HG02610 (cell line): ENCODE data around the gene KLK12.
"Not testable (repeated sequence)": the region's sequence is repeated elsewhere in the genome, so short reads cannot be mapped to it uniquely, and the experiment has no call there.

Source experiments
- ATAC-seq: cut with Tn5 transposase; IDR thresholded peaks from one replicate; pipeline ENCODE4 v1.9.1; 2021; ENCODE audit warnings: mild to moderate bottlenecking, moderate library complexity; ENCODE audit not compliant: unreplicated experiment

The KLK12 gene

DNA sequence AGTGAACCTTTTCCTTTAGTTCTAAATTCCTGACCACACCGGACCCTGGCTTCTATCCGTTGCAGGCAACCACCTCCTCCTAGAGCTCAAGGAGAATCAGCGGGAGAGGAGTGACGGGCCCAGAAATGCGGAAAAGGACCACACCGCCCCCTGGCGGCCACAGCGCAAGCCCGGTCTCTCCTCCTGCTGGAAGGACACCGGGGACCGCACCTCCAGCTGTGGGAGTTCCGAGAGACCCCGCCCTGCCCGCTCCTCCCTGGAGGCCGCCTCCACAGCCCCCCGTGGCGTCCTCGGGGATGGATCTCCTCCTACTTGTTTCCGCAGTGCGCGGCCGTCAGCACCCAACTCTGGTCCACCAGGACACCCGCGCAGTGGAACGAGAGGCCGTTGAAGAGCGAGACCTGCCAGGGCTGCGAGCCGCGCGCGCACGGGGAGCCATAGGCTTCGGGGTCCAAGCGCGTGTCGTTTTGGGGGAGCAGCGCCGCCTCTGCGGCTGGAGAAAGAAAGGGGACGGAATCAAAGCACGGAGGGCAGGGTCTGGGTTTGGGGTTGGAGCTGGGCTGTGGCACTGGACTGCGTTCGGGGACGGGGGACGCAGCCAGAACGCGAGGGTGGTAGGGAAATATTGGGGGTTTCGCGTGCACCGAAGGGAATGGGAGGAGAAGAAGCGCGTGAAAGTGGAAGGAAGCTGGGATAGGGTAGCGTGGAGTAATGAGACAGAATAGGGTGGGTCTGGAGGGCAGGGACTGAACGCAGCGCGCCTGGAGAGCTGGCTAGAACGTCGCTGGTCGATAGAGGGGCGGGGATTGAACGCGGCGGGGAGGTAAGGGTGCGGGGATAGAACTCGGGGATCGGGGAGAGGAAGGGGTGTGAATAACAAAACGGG is 17.8 kb downstream of the KLK12 start:
- no peak for ATAC-seq

DNA sequence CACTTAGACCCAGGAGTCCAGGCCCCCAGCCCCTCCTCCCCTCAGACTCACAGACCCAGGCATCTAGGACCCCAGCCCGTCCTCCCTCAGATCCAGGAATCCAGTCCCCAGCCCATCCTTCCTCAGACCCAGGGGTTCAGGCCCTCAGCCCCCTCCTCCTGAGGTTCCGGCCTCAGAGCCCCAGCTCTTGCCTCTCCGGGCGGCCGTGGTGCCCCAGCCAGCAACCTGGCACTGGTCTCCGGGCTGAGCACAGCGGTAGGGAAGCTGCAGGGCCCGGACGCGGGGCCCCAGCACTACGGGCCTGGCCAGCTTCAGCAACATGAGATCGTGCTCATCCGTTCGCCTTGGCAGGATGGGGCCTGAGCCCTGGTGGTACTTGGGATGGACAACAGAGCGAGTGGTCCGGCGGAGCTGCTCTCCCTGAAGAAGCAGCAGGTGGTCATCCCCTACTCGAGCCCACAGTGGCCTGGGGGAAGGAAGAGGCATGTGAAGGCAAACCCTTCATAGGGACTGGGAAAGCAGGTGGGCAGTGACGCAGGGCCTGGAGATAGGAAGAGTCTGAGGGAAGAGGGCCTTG is 19.0 kb downstream of the KLK12 start:
- ATAC-seq: no peak

DNA sequence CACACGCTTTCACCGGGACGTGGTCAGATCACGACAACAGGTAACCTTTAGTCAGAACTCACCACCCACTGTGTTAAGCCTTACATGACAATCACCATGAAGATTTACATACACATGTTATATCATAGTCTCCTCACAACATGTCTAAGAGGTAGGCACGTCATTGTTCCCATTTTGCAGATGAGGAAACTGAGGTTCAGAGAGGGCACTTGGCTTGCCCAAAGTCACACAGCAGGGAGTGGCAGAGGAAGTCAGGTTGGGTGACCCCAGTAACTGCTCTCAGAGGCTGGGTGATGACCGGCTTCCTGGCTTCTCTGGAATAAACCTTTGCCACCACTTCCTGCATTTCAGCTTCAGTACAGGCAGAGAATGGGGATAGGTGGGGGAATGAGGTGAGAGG is 20.6 kb downstream of the KLK12 start:
- no peak for ATAC-seq

DNA sequence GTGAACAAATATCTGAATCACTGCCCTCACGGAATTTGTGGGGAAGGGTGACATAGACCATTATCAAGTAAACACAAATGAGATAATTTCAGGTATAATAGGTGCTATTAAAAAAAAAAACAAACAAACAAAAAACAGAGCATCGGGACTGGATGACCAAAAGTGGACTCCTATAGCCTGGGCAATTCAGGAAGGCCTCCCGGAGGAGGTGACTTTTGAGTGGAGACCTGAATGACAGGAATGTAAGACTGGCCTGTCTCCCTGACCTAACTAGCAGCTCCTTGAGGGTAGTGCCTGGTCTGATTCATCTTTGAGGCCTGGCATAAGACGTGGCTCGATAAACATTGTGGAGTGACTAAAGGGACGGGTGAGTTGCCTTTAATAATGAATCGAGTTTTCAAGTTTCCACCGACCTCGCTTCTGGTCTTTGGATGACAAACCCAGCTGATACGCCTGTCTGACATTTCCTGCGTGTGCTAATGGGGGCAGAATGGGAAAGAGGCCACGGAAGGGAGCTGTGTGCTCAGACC is 22.1 kb downstream of the KLK12 start:
- ATAC-seq: no peak

DNA sequence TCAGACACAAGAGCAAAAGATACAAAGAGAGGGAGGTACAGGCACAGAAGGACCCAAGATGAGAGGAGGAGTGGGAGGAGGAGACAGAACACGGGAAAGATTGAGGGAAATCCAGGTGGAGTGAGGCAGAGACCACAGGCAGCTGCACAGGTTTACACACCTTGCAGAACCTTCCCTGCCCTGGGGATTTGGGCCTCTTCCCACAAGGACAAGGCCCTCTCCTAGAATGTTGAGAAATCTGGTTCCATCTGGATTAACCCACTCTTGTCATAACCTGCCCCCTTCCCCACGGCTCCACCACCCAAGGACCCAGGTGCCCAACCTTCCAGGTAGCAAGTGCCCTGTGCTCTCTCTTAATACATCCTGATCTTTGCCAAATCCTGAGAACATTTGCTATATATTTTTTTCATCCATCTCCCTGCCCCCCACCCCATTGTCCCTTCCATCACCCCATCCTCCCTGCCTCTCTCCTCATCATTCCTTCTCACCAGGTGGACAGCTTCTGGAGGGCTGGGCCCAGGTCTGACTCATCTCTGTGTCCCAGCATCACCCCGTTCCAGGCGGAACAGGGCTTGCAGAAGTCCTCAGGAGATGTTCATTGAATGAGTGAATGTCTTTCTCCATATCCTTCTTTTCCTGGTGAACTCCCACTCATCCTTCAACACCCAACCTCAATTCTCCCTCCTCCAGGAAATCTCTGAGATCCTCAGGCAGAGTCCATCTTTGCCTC is 24.6 kb downstream of the KLK12 start:
- no peak for ATAC-seq

DNA sequence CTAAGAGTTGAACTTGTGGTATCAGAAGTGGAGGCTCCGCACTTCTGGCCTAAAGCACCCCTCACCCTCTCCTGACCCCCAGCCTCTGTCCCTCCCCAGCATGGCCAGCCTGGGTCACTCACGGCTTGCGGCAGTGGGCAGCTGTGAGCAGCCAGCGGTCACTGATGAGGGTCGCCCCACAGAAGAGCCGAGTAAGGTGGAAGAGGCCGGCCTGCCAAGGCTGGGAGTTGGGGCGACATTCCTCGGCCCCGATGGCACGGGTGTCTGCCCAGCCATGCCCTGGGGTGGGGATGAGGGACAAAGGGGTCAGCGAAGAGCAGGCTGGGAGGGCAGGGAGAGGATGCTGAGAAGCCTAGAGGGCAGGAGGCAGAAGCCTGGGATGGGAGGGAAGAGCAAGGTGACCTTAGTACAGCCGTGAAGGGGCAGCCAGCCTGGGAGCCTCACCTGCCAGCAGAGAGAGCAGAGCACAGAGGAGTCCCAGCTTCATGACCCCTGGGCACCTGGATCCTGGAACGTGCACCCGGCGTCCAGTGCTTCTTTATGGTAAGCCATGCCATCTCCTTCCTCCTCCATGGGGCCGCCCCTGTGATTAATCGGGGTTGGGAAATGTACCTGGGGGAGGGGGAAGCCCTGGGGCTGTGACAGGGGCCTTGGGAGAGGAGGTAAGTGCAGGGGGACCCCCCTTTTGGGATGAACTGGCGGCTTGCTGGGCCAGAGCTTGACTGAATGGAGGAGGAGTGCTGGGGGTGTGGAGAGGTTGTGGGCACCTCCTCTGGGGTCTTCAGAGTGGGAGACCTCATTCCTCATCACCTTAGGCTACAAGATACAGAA is 25.5 kb downstream of the KLK12 start:
- ATAC-seq: no peak

DNA sequence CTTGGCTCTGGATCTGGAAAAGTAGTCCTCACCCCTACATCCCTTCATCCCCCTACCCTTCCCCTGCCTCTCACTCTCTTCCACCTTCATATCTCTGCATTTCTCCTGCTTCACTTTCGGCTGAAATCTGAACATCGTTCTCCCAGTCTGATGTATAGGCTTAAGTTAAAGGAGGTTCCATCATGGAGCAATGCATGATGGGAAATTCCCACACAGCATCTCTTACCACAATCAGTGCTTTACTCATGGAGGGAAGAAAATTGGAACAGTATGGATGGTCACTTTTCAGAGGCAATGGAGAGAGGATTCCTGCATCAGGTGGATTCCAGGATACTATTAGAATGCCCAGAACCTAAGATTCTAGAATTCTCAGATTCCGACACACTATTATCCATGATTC is 27.3 kb downstream of the KLK12 start:
- no peak for ATAC-seq

DNA sequence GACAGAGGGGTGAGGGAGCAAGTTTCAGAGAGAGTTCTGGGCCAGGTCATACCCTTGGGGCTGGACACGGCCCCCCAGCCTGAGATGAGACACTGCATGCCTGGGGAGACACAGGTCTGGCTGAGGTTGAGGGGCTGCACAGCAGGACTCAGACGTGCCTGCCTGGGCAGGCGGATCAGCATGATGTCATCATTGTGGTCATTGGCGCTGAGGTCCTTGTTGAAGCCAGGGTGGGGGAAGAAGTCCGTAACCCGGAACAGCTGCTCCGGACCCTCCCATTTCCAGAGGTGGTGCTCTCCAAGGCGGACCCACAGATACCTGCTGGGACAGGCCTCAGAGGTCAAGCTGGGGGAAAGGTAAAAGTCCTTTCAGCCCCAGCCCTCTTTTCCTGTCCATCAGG is 28.4 kb downstream of the KLK12 start:
- ATAC-seq: no peak

DNA sequence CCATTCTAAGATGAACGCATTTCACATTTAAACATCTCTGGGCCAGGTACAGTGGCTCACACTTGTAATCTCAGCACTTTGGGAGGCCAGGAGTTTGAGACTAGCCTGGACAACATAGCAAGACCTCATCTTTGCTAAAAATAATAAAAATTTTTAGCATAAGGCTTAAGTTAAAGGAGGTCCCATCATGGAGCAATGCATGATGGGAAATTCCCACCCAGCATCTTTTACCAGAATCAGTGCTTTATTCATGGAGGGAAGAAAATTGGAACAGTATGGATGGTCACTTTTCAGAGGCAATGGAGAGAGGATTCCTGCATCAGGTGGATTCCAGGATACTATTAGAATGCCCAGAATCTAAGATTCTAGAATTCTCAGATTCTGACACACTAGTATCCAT is 29.6 kb downstream of the KLK12 start:
- no peak for ATAC-seq

DNA sequence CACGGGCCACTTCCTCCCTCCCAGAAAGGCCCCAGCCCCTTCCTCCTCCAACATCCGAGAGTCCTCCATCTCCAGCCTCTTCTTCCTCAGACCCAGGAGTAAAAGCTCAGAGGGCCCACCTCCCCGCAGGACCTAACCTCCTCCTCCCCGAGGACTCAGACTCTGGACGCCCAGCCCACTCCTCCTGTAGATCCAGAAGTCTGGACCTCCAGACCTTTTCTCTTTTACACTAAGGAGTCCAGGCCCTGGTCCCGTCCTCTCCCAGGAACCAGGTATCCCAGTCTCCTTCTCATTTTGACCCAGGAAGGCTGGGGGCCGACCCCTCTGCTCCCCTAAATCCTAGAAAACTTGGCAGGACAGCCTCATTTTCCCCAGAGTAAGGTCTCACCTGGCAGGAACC is 31.5 kb downstream of the KLK12 start:
- no peak for ATAC-seq

DNA sequence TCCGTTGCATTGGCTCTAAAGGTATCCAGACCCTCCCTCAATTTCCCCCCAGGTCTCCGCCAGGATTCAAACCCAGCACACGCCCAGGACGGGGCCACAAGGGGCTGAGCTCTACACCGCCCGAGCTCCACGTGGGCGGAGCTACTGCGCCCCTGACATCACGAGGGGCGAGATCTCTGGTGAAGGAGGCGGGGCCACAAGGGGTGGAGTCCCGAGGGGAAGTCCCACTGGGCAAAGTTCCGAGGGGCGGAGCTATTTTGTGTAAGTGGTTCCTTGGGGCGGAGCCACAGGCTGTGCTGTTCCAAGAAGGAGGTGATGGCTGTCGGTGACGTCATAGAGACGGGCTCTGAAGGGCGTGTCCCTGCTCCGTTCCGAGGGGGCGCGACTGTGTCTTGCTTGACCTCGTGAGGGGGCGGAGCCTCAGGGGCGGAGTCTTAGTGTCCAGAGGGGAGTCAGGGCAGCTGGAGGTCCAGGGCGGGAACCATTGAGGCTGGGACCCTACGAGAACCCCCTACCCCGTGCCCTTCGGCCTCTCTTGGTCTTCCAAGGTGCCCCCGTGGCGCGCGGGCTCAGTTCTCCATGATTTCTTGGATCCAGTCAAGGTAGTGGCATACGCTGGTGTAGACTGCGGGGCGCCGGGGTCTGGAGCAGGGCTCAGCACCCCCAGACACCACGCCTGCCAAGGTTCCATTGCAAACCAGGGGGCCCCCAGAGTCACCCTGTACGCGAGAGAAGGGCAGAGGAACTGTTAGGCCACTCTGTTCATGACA is 32.1 kb downstream of the KLK12 start:
- no peak for ATAC-seq

DNA sequence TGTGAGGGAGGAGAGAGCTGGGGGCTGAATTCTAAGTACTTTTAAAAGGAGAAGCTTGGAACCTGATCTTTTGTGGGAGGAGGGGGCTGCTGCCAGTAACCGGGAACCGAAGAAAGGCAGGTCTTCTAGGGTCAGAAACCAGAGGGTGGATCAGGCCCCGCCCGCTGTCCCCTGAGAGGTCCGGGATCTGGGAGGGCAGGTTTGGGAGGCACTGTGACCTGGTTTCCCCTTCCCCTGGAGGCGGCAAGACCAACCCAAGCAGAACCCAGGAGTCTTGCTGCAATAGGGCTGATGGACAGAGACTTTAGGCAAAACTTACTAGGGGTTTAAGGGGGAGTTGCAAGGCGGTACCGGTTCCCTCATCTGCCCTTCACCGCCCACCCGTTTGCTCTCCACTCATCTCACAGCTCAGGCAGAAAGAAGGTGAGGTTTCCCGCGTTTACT is 32.7 kb downstream of the KLK12 start:
- no peak for ATAC-seq

DNA sequence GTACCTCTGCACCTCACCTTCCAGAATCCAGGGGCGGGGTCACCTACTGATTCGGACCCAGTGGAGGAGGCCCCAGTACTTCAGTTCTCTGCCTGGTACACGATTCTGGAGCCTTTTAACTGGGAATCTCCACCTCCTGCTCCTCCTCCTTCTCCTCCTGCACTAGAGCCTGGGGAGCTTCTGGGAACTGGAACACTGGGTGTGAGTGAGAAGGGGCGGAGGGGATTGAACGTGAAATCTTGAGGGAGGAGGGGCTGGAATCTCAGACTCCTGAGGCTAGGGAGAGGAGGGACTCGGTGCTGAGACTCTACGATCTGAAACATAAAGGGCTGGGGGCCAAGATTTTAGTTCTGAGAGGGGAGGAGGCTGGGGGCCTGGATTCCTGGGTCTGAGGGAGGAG is 33.3 kb downstream of the KLK12 start, which contains the start of gene KLK8:
Gene KLK8, minus strand, starts transcription at position 90 of the 400 bp plus-strand sequence. CDS start 437 bp downstream, outside the sequence.
- ATAC-seq: no peak

DNA sequence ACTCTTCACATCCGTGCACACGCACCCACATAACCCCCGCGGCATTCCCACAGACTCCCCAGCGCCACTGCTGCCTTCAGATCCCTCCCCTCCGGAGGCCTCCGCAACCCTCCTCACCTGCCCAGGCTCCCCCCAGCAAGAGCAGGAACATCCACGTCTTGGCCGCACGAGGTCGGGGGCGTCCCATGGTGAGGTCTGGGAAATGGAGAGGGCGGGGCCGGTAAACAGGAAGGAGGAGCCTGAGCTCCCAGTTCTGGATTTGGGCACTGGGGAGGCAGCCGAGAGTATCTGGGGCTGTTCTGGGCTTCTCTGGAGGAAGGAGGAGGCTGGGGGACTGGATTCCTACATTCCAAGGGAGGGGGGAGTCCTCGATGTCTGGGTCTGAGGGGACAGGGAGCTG is 33.8 kb downstream of the KLK12 start:
- ATAC-seq: no peak

DNA sequence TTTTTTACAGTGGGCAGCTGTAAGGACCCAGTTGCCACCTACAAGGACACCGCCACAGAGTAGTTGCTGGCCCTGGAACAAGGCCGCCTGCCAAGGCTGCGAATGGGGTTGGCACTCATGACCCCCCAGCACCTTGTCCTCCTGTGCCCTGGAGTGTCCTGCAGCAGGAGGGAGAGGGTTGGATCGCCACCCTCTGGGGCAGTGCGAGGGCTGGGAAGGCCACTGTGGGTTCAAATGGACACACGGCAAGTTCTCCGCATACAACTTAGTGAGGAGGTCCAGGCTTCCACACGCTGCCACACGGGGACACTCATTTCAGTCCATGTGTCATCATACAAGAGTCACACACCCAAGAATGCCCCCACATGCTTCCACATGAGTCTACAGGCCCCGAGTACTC is 34.4 kb downstream of the KLK12 start:
- no peak for ATAC-seq

DNA sequence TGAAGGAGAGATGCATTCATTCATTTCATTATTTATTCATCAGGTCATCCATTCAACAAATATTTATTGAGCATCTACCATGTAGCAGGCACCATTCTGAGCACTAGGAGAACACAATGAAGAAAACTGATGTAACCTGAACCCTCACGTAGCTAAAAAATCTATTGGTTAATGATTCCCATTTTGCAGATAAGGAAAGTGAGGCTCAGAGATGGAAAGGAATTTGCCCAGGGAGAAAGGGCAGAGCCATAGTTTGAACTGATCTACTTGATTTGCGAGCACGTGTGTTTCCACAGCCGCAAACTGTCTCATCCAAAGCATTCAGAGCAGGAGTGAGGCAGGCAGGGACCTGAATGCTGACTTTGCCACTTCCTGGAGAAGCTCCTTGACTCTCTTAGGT is 36.1 kb downstream of the KLK12 start:
- no peak for ATAC-seq

DNA sequence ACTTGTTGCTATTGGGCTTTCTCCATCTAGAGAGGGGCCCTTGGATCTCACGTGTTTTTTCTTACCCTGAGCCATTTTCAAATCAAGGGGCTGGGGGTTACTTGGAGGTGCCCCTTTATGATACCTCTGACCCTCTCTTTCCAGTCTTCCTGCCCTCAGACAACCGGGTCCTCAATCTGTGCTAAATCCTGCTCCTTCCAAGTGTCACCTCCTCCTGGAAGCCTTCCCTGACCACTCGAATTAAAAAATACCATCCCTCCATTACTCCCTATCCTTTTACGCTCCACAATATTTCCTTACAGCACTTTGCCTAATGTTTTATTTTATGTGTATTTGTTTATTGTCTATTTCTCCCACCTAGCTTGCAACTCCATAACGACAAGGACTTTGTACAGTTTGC is 36.7 kb downstream of the KLK12 start:
- no peak for ATAC-seq

DNA sequence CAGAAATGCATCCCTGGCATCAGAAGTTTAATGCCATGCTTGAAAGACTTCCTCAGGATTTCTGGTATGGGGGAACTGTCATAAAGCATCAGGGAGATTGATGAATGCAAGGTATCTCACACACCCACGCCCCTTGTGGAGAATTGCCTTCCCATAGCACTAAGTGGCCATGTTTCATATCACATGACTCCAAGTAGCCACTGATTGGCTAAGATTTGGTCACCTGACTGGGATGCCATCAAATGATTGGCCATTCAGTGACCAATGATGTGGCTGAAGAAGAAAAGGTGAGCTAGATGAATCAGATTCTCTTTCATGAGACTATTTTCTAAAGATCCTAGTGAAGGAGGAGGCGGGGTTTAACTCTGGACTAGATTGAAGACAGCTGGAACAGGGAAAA is 40.7 kb downstream of the KLK12 start:
- ATAC-seq: no peak

DNA sequence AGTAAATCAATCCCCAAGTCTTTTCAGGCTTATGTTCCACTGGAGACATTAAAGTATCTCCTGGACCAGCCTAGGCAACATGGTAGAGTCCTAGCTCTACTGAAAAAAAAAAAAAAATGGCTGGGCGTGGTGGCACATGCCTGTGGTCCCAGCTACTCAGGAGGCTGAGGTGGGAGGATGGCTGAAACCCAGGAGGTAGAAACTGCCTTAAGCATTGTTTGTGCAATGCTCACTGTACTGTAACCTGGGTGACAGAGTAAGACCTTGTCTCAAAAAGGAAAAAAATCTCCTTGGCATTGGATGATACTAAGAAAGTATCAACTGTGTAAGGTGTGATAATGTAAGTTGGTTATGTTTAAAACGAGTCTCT is 42.2 kb downstream of the KLK12 start:
- no peak for ATAC-seq

DNA sequence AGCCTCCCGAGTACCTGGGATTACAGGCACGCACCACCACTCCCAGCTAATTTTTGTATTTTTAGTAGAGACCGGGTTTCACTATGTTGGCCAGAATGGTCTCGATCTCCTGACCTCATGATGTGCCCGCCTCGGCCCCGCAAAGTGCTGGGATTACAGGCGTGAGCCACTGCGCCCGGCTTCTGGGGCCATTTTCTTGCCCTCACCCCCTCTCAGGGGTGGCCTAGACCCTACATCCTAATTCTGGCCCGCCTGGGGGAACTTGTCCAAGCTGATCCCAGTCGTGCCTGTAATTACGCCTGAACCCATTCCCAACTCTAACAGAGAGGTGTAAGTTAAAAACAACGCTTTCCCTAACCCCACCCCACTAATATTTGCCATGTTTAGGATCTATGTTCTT is 50.4 kb downstream of the KLK12 start:
- not testable (repeated sequence) for ATAC-seq
